GM12864 (cell line): ENCODE results near the gene SORCS2.

Experiments
- DNase-seq: peaks from one replicate; pipeline ENCODE4 v3.0.0-alpha.2; 2011; ENCODE audit warnings: low read depth
- H3K4me3 ChIP-seq: 2 replicates; pipeline ENCODE4 v1.5.1; 2011; ENCODE audit warnings: mild to moderate bottlenecking, low read depth, low read length, control low read depth
- TF ChIP-seq, protein P1 (sequence below): IDR thresholded peaks from 2 replicates; pipeline ENCODE4 v1.5.1; 2011; ENCODE audit warnings: low read depth, mild to moderate bottlenecking, moderate library complexity, low read length, control low read depth, inconsistent platforms; ENCODE audit errors: missing control alignments

SORCS2 gene

DNA sequence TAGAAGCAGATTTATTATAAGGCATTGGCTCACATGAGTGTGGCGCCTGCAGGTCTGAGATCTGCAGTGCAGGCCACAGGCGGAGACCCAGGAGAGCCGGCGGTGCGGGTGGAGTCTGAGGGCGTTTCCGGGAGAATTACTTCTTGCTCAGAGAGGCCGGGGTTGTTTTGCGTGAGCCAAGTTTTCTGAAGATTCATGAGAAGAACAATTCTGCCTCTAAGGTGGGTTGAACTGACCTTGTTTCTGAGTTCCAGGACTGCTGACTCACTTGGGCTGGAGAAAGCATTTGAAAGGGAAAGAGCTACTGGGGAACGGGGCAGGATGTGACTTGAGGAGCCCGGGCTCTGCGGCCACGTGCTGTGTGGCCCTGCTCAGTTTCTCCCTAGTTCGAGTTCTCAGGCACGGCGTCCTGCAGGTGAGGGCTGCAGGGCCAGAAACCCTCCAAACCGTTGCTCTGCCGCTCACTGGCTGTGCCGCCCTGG lies 36.7 kb upstream of the SORCS2 start:
- TF ChIP-seq, protein P1, sequence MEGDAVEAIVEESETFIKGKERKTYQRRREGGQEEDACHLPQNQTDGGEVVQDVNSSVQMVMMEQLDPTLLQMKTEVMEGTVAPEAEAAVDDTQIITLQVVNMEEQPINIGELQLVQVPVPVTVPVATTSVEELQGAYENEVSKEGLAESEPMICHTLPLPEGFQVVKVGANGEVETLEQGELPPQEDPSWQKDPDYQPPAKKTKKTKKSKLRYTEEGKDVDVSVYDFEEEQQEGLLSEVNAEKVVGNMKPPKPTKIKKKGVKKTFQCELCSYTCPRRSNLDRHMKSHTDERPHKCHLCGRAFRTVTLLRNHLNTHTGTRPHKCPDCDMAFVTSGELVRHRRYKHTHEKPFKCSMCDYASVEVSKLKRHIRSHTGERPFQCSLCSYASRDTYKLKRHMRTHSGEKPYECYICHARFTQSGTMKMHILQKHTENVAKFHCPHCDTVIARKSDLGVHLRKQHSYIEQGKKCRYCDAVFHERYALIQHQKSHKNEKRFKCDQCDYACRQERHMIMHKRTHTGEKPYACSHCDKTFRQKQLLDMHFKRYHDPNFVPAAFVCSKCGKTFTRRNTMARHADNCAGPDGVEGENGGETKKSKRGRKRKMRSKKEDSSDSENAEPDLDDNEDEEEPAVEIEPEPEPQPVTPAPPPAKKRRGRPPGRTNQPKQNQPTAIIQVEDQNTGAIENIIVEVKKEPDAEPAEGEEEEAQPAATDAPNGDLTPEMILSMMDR, result no peak
- no peak overlapping the region for H3K4me3 ChIP-seq
- no peak for DNase-seq

DNA sequence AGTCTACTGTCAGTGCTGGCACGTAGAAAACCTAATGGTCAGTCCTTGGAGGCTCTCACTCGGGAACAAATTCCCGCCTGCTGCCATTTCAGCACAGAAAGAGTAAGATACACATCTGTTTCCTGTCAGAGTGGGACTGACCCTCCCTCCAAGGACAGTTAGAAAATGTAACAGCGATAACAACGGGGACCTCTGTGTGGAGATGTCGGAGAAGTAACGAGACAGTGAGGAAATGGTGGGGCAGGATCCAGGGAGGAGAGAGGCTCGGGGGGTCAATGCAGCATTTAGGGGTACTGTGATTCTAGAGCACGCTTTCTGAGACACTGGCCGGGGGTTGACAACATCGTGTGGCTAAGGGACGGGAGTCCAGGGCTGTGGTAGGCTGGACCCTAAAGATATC lies 36.0 kb upstream of the SORCS2 start:
- no peak overlapping the region for H3K4me3 ChIP-seq
- no peak for DNase-seq
- TF ChIP-seq, protein P1, result no peak

DNA sequence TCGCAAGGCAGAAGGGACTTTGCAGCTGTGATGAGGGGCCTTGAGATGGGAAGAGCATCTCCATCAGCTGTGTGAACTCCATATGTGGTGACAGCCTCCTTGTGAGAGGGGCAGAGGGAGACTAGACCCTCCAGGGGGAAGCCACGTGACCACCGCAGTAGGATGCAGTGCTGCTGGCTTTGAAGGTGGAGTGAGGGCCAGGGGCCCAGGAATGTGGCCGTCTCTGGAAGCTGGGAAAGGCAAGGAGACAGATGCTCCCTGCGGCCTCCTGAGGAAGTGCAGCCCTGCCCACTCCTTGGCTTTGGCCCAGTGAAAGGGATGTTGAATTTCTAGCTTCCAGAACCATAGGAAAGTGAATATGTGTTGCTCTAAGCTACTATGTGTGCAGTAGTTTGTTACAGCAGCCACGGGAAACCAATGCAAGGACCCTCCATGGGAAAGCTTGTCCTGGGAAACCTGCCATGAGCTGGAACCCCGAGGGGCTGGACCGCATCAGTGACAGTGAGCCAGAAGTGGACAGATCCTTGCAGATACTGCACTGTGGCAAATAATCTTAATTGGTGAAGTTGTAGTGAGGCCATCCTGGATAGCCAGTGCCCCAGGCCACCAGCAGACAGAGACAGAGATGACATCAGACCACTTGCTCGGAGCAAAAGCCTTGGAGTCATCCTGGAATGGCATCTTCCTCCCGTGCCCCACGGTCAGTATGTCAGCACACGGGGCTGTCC lies 35.4 kb upstream of the SORCS2 start:
- DNase-seq, result no peak
- TF ChIP-seq, protein P1, result peak; percentile 60
- no peak overlapping the region for H3K4me3 ChIP-seq

DNA sequence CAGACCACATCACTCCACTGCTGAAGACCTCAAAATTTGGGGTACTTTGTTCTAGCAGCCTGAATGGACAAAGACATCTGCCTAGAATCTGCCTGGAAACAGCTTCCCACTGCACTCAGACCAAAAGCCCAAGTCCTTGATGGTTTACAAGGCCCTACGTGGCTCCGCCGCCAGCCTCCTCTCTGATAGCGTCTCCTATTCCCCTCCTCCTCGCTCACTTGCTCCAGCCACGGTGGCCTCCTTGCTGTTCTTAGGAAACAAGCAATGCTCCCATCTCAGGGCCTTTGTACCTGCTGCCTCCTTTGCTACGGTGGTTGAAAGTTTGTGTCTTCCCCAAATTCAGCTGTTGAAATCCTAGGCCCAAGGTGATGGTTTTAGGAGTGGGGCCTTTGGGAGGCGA lies 34.7 kb upstream of the SORCS2 start:
- TF ChIP-seq, protein P1, result no peak
- DNase-seq, result no peak
- no peak overlapping the region for H3K4me3 ChIP-seq

DNA sequence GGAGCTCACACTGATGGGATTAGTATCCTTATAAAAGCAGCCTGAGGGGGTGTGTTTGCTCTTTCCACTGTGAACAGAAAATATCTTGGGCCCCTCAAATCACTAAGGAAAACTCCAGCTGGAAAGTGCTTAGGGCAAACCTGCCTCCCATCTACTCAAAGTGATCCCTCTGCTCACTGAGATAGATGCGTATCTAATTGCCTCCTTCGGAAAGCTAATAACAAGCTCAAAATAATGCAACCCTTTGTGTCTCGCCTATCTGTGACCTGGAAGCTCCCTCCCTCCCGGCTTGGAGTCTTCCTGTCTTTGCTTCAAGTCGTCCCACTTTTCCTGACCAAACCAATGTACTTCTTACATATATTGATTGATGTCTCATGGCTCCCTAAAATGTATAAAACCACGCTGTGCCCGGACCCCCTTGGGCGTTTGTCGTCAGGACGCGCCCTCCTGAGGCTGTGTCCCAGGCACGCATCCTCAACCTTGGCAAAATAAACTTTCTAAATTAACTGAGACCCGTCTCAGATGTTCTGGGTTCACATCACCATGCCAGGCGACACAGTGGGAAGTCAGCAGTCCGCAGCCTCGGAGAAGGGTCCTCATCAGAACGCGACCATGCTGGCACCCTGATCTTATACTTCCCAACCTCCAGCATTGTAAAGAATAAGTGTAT lies 34.1 kb upstream of the SORCS2 start:
- no peak for DNase-seq
- TF ChIP-seq, protein P1, result no peak
- no peak overlapping the region for H3K4me3 ChIP-seq

DNA sequence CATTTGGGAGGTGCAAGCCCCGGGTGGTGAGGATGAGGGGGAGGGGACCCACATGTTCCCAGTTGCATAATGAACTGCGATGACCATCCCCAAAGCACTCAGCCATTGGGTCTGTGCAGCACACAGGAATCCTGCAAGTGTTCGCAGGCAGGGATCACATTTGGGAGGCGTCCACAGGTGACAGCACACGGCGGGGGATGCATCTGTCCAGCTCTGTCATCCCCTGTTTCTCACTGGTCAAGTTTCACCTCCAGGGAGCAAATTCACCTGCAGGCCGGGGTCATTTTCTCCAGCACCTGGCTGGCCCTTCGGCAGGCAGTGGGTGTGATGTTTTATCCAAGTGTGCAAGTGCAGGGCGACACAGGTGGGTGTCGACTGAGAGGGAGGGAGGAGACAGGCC lies 33.3 kb upstream of the SORCS2 start:
- H3K4me3 ChIP-seq, result no peak overlapping the region
- TF ChIP-seq, protein P1, result no peak
- DNase-seq, result no peak
